ENCODE data around the gene CNIH4.

DNA sequence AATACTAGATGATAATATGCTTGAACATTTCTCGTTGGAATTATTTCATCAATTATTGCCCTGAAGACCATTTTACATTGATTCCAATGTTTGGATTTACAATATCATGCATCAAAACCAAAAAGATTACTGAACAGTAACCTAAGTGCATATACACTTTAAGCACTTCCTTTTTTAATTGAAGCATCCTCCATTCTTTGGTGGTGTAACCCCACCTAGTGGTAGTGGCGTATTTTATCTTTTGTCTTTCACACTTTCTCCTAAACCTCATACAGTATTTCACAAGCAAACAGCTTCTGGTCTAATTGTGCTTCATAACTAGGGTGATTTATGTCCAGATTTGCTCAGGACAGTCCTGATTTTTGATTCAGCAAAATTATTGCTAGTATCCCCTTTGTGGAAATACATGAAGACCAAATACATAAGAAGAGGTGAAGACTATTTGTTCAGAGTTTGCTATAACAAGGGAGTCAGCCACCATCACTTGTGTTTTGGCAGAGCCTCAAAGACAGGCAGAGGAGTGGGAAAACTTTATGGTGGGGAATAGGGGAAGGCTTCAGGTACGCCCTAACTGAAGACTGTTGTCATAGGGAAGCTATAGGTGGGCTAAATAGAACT is 23.3 kb upstream of the CNIH4 start:
- no peak for TF ChIP-seq POLR2AphosphoS5 (IDR thresholded peaks at IDR 0.05; ENCODE audit: low read depth, low read length)
- TF ChIP-seq TAF1 (IDR thresholded peaks at IDR 0.05; ENCODE audit: borderline replicate concordance, insufficient read depth, low read length): no peak
- TF ChIP-seq REST (IDR thresholded peaks at IDR 0.05; ENCODE audit: insufficient read depth in 1 of 2, low read depth in 2 of 2, low read length in 2 of 2): no peak
- no peak for TF ChIP-seq FOXP2 (optimal IDR thresholded peaks at IDR 0.05; ENCODE audit: borderline replicate concordance, extremely low read depth, extremely low read length, insufficient read depth)
- no peak for TF ChIP-seq SIN3A (IDR thresholded peaks at IDR 0.05; ENCODE audit: borderline replicate concordance, insufficient read depth, low read length)
